Astrocyte (in vitro differentiated cells and primary cell): ENCODE results near the gene EPS8.

ENCODE experiments used
- CTCF ChIP-seq: IDR thresholded peaks from 2 replicates; pipeline ENCODE4 v1.5.1; 2011; ENCODE audit warnings: low read depth, mild to moderate bottlenecking, inconsistent platforms, low read length, moderate library complexity; ENCODE audit not compliant: insufficient read depth
- EZH2 ChIP-seq: IDR thresholded peaks from 2 replicates; pipeline ENCODE4 v1.6.1; 2012; ENCODE audit warnings: mild to moderate bottlenecking, low read length, inconsistent platforms; ENCODE audit not compliant: insufficient read depth

- TF ChIP-seq EZH2 (no peak), CTCF (no peak)
Observed at GRCh38 chr12:15818418-15818817, 29.2 kb upstream of the EPS8 start.
